ENCODE measurements around the gene MFAP1.

- TF ChIP-seq EZH2 (IDR thresholded peaks at IDR 0.05; ENCODE audit: low read length, missing control alignments) (no peak), CTCF (conservative IDR thresholded peaks at IDR 0.05 in 1 of 2, IDR thresholded peaks at IDR 0.05 in 1 of 2; ENCODE audit: low read depth in 1 of 2, low read length in 2 of 2) (no peak)
These were observed 27.9 kb downstream of the MFAP1 start for GRCh38 chr15:43796566-43796965.

All from fibroblast of lung (primary cell).